Stimulated activated CD8-positive, alpha-beta memory T cell treated with anti-CD3 and anti-CD28 coated beads, Interleukin-4, amount 100 ng/mL, for 4 hours (primary cell): ENCODE measurements around the gene STEAP3.

Source experiments
- DNase-seq, 2 donors: peaks; one replicate each; pipeline ENCODE4 v3.0.0-alpha.2; 2020; ENCODE audit warnings: low read depth in 2 of 2, low spot score in 1 of 2

The STEAP3 gene

GRCh38 chr2:119246884-119247843, 23.5 kb downstream of the STEAP3 start:
- no peak for DNase-seq

DNA sequence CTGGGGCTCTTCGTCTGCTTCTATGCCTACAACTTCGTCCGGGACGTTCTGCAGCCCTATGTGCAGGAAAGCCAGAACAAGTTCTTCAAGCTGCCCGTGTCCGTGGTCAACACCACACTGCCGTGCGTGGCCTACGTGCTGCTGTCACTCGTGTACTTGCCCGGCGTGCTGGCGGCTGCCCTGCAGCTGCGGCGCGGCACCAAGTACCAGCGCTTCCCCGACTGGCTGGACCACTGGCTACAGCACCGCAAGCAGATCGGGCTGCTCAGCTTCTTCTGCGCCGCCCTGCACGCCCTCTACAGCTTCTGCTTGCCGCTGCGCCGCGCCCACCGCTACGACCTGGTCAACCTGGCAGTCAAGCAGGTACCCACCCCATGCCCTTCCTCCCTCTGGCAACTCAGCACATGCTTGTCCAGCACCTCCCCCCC, 24.2 kb downstream of the STEAP3 start:
- DNase-seq: no peak

DNA sequence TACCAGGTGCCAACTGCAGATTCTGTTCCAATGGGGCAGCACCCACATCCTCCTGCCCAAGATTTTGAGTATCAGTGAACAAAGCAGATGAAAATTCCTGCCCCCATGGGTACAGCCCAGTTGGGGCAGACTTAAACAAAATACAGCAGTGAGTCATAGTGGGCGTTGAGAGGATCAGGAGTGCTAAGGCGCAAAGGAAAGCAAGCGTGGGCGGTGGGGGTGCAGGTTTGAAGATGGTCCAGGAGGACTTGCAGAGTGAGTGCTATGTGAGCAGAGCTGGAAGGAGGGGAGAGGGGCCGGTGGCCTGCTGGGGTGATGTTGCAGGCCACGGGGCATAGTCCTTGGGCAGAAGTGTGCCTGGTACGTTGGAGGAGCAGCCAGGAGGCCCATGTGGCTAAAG, 24.7 kb downstream of the STEAP3 start:
- no peak for DNase-seq

DNA sequence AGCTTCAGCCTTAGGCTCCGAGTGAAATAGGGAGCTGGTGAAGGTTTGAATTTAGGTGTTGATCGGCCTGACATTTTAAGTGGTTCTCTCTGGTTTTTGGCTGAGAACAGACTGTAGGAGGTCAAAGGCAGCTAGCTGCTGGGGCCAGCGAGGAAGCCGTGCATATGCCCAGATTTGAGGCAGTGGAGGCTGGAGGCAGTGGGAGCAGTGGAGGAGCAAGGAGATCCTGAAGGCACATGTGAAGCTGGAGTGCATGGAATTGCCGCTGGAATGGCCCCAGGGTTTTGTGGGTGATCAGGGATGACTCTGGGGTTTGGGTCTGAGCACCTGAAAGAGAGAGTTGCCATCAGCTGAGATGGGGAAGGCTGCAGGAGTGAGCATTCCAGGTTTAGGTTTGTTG, 25.1 kb downstream of the STEAP3 start:
- DNase-seq: no peak

DNA sequence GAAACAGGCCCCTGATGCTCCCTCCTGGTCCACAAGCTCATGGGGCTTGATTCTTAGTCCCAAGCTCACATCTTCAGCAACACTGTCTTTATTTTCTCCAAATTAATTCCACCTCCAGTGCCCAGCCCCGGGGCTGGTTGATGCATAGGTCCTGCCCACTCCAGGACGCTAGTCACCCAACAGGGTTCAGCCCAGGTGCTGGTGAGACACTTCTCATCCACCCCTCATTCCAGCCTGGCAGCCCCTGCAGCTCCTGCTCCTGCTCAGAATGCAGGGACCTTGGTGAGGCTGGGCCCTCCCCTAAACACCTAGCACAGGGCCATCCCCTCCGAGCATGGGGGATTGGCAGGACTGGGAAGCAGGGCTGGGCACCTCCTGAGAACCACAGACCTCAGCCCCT, 25.7 kb downstream of the STEAP3 start:
- DNase-seq: no peak

GRCh38 chr2:119249855-119250717, 26.5 kb downstream of the STEAP3 start:
- no peak for DNase-seq

DNA sequence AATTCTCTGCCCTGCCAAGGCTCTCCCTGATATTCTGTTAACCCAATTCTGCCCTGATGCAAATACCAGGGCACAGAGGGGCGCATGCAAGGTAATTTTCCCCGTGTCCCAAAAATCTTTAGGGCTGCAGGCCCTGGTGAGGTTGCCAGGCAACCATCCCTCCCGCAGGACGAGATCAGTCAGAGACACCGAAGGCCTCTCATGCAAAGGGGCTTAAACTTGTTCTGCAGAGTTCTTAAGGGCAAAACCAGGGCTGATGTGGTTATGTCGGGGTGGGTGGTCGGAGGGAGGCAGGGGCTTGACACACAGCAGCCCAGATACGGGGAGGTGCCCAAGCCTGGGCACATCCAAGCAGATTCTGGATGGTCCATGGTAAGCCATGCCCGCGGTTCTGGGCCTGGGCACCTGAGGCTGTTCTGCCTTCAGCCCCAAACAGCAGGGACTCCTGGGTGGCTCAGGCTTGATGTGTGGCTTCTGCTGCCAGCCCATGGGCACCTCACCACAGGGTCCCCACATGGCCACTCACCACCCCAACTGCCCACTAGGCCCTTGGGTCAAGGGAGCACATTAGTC, 27.2 kb downstream of the STEAP3 start:
- DNase-seq: no peak

DNA sequence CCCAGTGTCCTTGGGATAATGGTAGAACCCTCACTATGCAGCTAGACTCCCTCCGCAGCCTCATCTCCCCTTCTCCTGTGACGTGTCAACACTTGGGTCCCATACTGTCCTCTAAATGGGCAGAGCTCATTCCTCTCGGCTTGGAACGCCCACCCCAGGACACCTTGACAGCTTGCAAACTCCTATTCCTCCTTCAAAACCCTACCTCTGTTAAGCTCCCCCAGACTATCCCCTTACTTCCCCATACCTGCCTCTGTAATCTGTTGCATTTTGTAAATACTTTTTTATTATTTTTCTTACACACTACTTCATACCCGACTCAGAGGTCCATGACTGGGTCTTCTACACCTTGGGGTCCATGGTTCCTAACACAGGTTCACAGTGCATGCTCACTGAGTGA, 28.0 kb downstream of the STEAP3 start:
- no peak for DNase-seq

- DNase-seq: no peak
Measured at GRCh38 chr2:119252186-119253113, 28.8 kb downstream of the STEAP3 start.

DNA sequence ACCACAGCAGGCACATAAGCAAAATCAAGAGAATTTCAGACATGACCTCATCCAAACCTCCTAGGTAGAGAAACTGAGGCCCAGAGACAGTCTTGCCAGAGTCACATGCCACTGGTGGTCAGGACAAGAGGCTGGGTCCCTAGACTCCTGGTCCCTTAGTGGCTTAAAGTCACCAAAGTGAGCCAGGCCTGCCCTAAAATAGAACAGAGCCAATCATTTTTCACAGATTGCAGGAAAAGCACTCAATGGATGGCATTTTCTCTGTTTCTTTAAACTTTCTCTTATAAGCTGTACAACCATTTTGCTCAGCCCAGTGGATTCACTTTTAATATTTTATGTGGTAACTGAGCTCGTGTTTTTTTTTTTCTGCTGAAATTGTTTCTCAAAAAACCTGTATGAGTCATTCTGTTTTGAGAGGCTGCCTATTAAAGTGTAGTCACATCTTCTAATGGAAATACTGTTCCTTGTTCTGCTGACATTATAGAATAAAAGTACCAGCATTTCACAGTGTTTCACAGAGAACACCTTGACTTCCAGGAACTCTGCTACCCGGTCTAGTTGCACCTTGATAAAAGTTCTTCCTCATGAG, 29.6 kb downstream of the STEAP3 start:
- DNase-seq: no peak

DNA sequence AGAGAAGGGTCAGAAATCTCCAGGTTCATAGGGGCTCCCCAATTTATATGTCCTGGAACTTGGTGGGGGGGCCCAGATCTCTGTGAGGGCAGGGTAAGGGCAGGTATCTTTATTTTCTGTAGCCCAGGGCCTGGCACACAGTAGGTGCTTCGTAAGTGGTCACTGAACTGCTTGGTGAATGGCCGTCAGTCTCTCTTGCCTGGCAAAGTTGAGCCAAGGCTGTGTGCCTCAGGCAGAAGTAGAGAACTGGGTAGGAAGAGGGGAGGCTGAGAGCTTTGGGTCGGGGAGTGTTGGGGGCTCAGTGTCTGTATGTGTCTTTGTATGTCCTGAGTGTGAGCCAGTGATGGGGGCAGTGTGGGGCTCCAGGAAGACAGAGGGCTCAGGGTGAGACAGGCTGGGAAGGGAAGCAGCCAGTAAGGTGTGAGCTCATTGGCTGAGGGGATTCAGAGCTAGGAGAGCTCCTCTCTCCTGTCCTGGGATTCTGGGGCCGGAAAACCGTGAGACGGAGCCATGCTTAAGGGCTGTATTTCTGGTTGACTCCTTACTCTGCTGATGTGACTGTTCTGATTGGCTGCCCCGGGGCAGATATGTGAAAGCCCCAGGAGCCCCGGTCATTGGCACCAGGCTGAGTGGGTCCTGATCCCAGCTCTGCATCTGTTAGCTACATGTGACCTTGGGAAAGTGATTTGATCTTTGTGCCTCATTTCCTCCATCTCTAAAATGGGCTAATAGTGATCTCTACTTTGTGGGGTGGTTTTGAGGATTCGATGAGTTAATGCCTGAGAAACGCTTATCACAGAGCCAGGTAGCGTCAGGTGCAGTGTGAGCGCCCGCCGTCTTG, 30.3 kb downstream of the STEAP3 start:
- DNase-seq: no peak

- no peak for DNase-seq
Measured at GRCh38 chr2:119254601-119255080, 31.0 kb downstream of the STEAP3 start.

- DNase-seq: no peak
Measured at GRCh38 chr2:119255760-119256581, 32.3 kb downstream of the STEAP3 start.

DNA sequence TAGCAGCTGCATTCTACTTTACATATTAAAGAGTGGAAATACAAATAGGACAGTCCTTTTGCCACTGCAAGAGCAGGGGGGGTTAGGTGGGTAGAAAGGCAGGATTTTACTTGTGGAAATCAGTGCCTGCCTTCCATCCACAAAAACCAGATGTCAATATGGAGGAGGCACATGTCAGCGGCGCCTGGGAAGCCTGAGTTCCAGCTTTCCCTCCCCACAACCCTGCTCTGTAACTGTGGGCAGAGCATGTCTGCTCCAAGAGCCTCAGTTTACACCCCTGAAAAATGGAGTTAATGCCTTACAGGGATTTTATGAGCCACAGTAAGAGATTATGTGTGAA, 32.9 kb downstream of the STEAP3 start:
- DNase-seq: no peak

- DNase-seq: no peak
Measured at GRCh38 chr2:119257198-119257597, 33.6 kb downstream of the STEAP3 start.

- DNase-seq: no peak
Measured at GRCh38 chr2:119259296-119259860, 35.7 kb downstream of the STEAP3 start.

GRCh38 chr2:119260646-119261492, 37.2 kb downstream of the STEAP3 start:
- no peak for DNase-seq
